Measurements from ENCODE around the gene ALX4. TPM values are rescaled to one million over a fixed set of nuclear protein-coding genes. Genes with fewer than 3 reads are reported as not detected.

Gene ALX4
- total RNA-seq, 3 donors from 2014 or later (not counting 1 experiment from before 2014, with no cell fraction given): not detected

GRCh38 chr11:44301564-44302271, 8.2 kb downstream of the ALX4 start:
- Mint-ChIP-seq H3K9me3 (no peaks in the 10 kb centered on the region), H3K36me3 (no peaks in the 10 kb centered on the region), H3K27ac (no peak overlapping the region), H3K4me3 (no peak overlapping the region), H3K27me3 (ENCODE audit: low read depth in 2 of 2) (peaks cover 33 to 50% of the 10 kb centered on the region in 2 donors), H3K4me1 (peaks cover 21 to 30% of the 10 kb centered on the region in 2 donors)
- intact Hi-C loops (cut with micrococcal nuclease): no loop called here
- 76% methylated on average over 20 of the region's 20 CpGs for WGBS (ENCODE audit: insufficient coverage)
- no peaks in the 10 kb centered on the region for H3K36me3 ChIP-seq (ENCODE audit: control insufficient read depth, insufficient read depth, low read length)
- no peak overlapping the region for H3K4me3 ChIP-seq (ENCODE audit: low read length)
- peaks cover 25% of the 10 kb centered on the region for H3K4me1 ChIP-seq (ENCODE audit: control insufficient read depth, insufficient read depth, low read length)
- H3K27ac ChIP-seq (ENCODE audit: low read length): no peak overlapping the region
- no peak for DNase-seq
- TF ChIP-seq CTCF (IDR thresholded peaks at IDR 0.05): no peak
- H3K9me3 ChIP-seq (ENCODE audit: control insufficient read depth, insufficient read depth, low read length): no peaks in the 10 kb centered on the region
- peaks cover 38% of the 10 kb centered on the region for H3K27me3 ChIP-seq (ENCODE audit: control insufficient read depth, insufficient read depth, low read length)
- ATAC-seq: no peak

GRCh38 chr11:44300844-44301563, 8.9 kb downstream of the ALX4 start:
- H3K4me1 ChIP-seq (ENCODE audit: control insufficient read depth, insufficient read depth, low read length): peaks cover 20% of the 10 kb centered on the region
- no peaks in the 10 kb centered on the region for H3K9me3 Mint-ChIP-seq

GRCh38 chr11:44298862-44299261, 11.1 kb downstream of the ALX4 start:
- Histone ChIP-seq H3K36me3 (ENCODE audit: control insufficient read depth, insufficient read depth, low read length) (no peaks in the 10 kb centered on the region), H3K4me1 (ENCODE audit: control insufficient read depth, insufficient read depth, low read length) (peaks cover 2% of the 10 kb centered on the region), H3K9me3 (ENCODE audit: control insufficient read depth, insufficient read depth, low read length) (no peaks in the 10 kb centered on the region), H3K27ac (ENCODE audit: low read length) (no peak overlapping the region), H3K4me3 (ENCODE audit: low read length) (no peak overlapping the region), H3K27me3 (ENCODE audit: control insufficient read depth, insufficient read depth, low read length) (peaks cover 13% of the 10 kb centered on the region)
- H3K27me3 Mint-ChIP-seq (ENCODE audit: low read depth in 2 of 2): peaks cover 6 to 25% of the 10 kb centered on the region in 2 donors
- 75% methylated on average over 2 of the region's 2 CpGs for WGBS (ENCODE audit: insufficient coverage)
- ATAC-seq (no peak), DNase-seq (no peak)
- peaks cover 0 to 4% of the 10 kb centered on the region in 2 donors for H3K4me1 Mint-ChIP-seq
- no peak overlapping the region for H3K27ac Mint-ChIP-seq
- TF ChIP-seq CTCF (IDR thresholded peaks at IDR 0.05): no peak
- H3K4me3 Mint-ChIP-seq: no peak overlapping the region
- H3K9me3 Mint-ChIP-seq: no peaks in the 10 kb centered on the region
- H3K36me3 Mint-ChIP-seq: no peaks in the 10 kb centered on the region
- intact Hi-C loops (cut with micrococcal nuclease): no loop called here

More at GRCh38 chr11:44300844-44301563, 8.9 kb downstream of the ALX4 start:
- Histone ChIP-seq H3K27ac (ENCODE audit: low read length) (no peak overlapping the region), H3K27me3 (ENCODE audit: control insufficient read depth, insufficient read depth, low read length) (peaks cover 31% of the 10 kb centered on the region), H3K4me3 (ENCODE audit: low read length) (no peak overlapping the region), H3K36me3 (ENCODE audit: control insufficient read depth, insufficient read depth, low read length) (no peaks in the 10 kb centered on the region), H3K9me3 (ENCODE audit: control insufficient read depth, insufficient read depth, low read length) (no peaks in the 10 kb centered on the region)
- Mint-ChIP-seq H3K27me3 (ENCODE audit: low read depth in 2 of 2) (peaks cover 26 to 44% of the 10 kb centered on the region in 2 donors), H3K36me3 (no peaks in the 10 kb centered on the region), H3K4me1 (peaks cover 16 to 23% of the 10 kb centered on the region in 2 donors), H3K4me3 (no peak overlapping the region), H3K27ac (no peak overlapping the region)
- TF ChIP-seq CTCF (IDR thresholded peaks at IDR 0.05): no peak
- 78% methylated on average over 6 of the region's 6 CpGs for WGBS (ENCODE audit: insufficient coverage)
- DNase-seq (no peak), ATAC-seq (no peak)
- intact Hi-C loops (cut with micrococcal nuclease): no loop called here
